Calu3 (cell line): ENCODE results near the gene SIX5. TPM values are rescaled to one million over a fixed set of nuclear protein-coding genes. Genes with fewer than 3 reads are reported as not detected.
"Not testable (repeated sequence)": the region's sequence is repeated elsewhere in the genome, so short reads cannot be mapped to it uniquely, and the experiment has no call there.

ENCODE experiments used
- BruUV-seq: library from RNA; stranded (reverse); fragments of 400-500 nt; replicated peaks from 2 replicates; lab custom pipeline; 2021; lab: Mats Ljungman, UMichigan
- CTCF ChIA-PET: fragments of 300-600 bp; sonication (Branson Sonifier 250); formaldehyde crosslinking; loops from one replicate; lab custom pipeline; 2022; ENCODE audit warnings: antibody characterized with exemption; lab: Charles Lee
- DNase-seq: peaks from one replicate; pipeline ENCODE4 v3.0.0; 2022
- H3K27ac Mint-ChIP-seq: one replicate; pipeline ENCODE4 v1.8.0; 2022; ENCODE audit warnings: mixed read lengths; ENCODE audit not compliant: unreplicated experiment
- H3K27me3 Mint-ChIP-seq: one replicate; pipeline ENCODE4 v1.8.0; 2022; ENCODE audit warnings: mixed read lengths; ENCODE audit not compliant: unreplicated experiment
- H3K36me3 Mint-ChIP-seq: one replicate; pipeline ENCODE4 v1.8.0; 2022; ENCODE audit warnings: mild to moderate bottlenecking, moderate library complexity, mixed read lengths; ENCODE audit not compliant: insufficient read depth, unreplicated experiment
- H3K4me1 Mint-ChIP-seq: one replicate; pipeline ENCODE4 v1.8.0; 2022; ENCODE audit warnings: mild to moderate bottlenecking, low read depth, mixed read lengths; ENCODE audit not compliant: unreplicated experiment
- H3K4me3 Mint-ChIP-seq: one replicate; pipeline ENCODE4 v1.8.0; 2022; ENCODE audit warnings: mild to moderate bottlenecking, low read depth, moderate library complexity, mixed read lengths; ENCODE audit not compliant: unreplicated experiment
- H3K9me3 Mint-ChIP-seq: one replicate; pipeline ENCODE4 v1.8.0; 2022; ENCODE audit warnings: low read depth, mixed read lengths; ENCODE audit not compliant: unreplicated experiment
- CTCF ChIP-seq: fragments of 200-600 bp; IDR thresholded peaks from one replicate; pipeline ENCODE4 v1.8.0; 2022; ENCODE audit warnings: antibody characterized with exemption; ENCODE audit not compliant: unreplicated experiment
- intact Hi-C: fragments of 100-400 bp; cut with micrococcal nuclease; formaldehyde crosslinking; loops from one replicate; pipeline ENCODE4 v1.10.0; 2022; ENCODE audit not compliant: unreplicated experiment
- total RNA-seq: library from RNA; stranded (reverse); gene quantifications from 2 replicates; pipeline ENCODE4 v1.2.3, GENCODE V29; 2022

Gene SIX5
- total RNA-seq, 1 experiment from 2014 or later = 15.0 TPM

GRCh38 chr19:45729800-45730290 is 39.2 kb downstream of the SIX5 start:
- TF ChIP-seq CTCF = no peak
- H3K4me3 Mint-ChIP-seq = peak overlapping the region; percentile 97
- CTCF ChIA-PET = interaction anchor here (2.0 to 2.2 kb wide), 2 partner anchors 12 to 39 kb away, joined by 20 read pairs; partner anchors contain the start of gene SIX5
- peak overlapping the region; percentile 83 for H3K27ac Mint-ChIP-seq
- BruUV-seq = TSS peak; percentile 69
- H3K36me3 Mint-ChIP-seq = peaks cover 22% of the 10 kb centered on the region
- H3K9me3 Mint-ChIP-seq = no peaks in the 10 kb centered on the region
- no peaks in the 10 kb centered on the region for H3K27me3 Mint-ChIP-seq
- DNase-seq = peak; percentile 17
- intact Hi-C loops = no loop called here
- peaks cover 26% of the 10 kb centered on the region for H3K4me1 Mint-ChIP-seq

GRCh38 chr19:45728683-45729082 is 40.4 kb downstream of the SIX5 start:
- CTCF ChIA-PET, H3K9me3 Mint-ChIP-seq, H3K27ac Mint-ChIP-seq, H3K4me3 Mint-ChIP-seq, BruUV-seq, DNase-seq, intact Hi-C loops, H3K27me3 Mint-ChIP-seq: not testable (repeated sequence)
- H3K36me3 Mint-ChIP-seq = peaks cover 22% of the 10 kb centered on the region
- peaks cover 26% of the 10 kb centered on the region for H3K4me1 Mint-ChIP-seq

DNA sequence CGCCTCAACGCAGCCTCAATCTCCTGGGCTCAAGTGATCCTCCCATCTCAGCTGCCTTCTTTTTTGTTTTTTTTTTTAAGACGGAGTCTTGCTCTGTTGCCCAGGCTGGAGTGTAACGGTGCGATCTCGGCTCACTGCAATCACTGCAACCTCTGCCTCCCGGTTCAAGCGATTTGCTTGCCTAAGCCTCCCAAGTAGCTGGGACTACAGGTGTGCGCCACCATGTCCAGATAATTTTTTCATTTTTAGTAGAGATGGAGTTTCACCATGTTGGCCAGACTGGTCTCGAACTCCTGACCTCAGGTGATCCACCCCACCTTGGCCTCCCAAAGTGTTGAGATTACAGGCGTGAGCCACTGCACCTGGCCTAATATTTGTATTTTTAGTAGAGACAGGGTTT is 49.0 kb downstream of the SIX5 start:
- intact Hi-C loops, CTCF ChIA-PET, H3K9me3 Mint-ChIP-seq, H3K27me3 Mint-ChIP-seq, BruUV-seq, DNase-seq, H3K4me3 Mint-ChIP-seq, H3K27ac Mint-ChIP-seq: not testable (repeated sequence)
- Mint-ChIP-seq H3K36me3 (peaks cover 69% of the 10 kb centered on the region), H3K4me1 (peaks cover 36% of the 10 kb centered on the region)

DNA sequence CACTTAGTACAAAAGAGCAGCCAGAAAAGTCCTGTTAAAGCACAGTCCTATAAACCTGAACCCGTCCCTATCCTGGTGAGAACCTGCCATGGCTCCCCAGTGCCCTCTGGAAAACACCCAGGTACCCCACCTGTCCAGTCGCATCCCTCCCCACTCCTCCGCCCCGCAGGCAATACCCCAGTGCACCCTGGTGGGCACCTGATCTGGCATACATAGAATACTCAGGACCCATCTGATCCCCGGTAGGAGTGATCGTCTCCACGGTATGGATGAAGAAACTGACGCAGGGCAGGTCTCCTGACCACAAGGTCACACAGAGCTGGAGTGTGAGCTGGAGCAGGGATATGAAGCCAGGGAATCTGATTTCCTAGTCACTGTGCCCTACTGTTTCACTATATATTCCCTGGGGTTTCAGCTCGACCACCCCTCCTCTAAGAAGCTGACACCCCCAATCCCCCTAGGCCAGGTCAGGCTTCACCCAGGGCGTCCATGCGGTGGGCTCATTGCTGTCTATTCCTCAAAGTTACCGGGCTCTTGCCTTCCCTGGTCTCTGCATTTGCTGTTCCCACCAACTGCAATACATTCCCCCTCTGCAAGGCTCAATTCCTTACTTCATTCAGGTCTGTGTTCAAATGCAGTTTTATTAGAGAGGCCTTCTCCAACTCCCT is 50.9 kb downstream of the SIX5 start:
- Mint-ChIP-seq H3K9me3 (no peaks in the 10 kb centered on the region), H3K36me3 (peaks cover 69% of the 10 kb centered on the region), H3K4me1 (peaks cover 34% of the 10 kb centered on the region), H3K4me3 (peak overlapping the region; percentile 90), H3K27ac (peak overlapping the region; percentile 96), H3K27me3 (no peaks in the 10 kb centered on the region)
- DNase-seq = no peak
- CTCF ChIA-PET = interaction anchor here (0.6 to 3.2 kb wide), 10 partner anchors 9 to 1141 kb away, joined by 4 to 29 read pairs (median 6); partner anchors contain the start of genes FBXO46, QPCTL, SIX5 and SNRPD2
- TSS peak; percentile 97 for BruUV-seq
- intact Hi-C loops = loop anchor here (5.0 kb wide), 1 partner anchor 49 kb away; the partner anchor contains the start of gene SIX5
- TF ChIP-seq CTCF = no peak

- intact Hi-C loops = loop anchor here (5.0 kb wide), 1 partner anchor 50 kb away; the partner anchor contains the start of gene SIX5
- DNase-seq = peak; percentile 99
- Mint-ChIP-seq H3K27ac (peak overlapping the region; percentile 96), H3K9me3 (no peaks in the 10 kb centered on the region), H3K27me3 (no peaks in the 10 kb centered on the region), H3K4me3 (peak overlapping the region; percentile 90), H3K4me1 (peaks cover 26% of the 10 kb centered on the region), H3K36me3 (peaks cover 66% of the 10 kb centered on the region)
- BruUV-seq = no TSS peak
- CTCF ChIA-PET = interaction anchor here (0.6 to 3.2 kb wide), 19 partner anchors 9 to 1751 kb away, joined by 3 to 29 read pairs (median 5); partner anchors contain the start of genes FBXO46, QPCTL, SIX5 and SNRPD2
- no peak for TF ChIP-seq CTCF
Observed at GRCh38 chr19:45717131-45717982, 51.7 kb downstream of the SIX5 start.
